ENCODE measurements around the gene FGFR3.

Gene FGFR3

GRCh38 chr4:1788254-1788973, 4.7 kb upstream of the FGFR3 start:
- no peak for DNase-seq (ENCODE audit: low read depth)

- no peak for DNase-seq (ENCODE audit: low read depth)
Measured at GRCh38 chr4:1789552-1789951, 3.5 kb upstream of the FGFR3 start.

GRCh38 chr4:1790005-1790404, 3.1 kb upstream of the FGFR3 start:
- DNase-seq (ENCODE audit: low read depth): no peak

- no peak for DNase-seq (ENCODE audit: low read depth)
Measured at GRCh38 chr4:1792158-1792831, 798 bp upstream of the FGFR3 start.

GRCh38 chr4:1793496-1793840, 375 bp downstream of the FGFR3 start:
- DNase-seq (ENCODE audit: low read depth): peak; percentile 28

GRCh38 chr4:1793940-1794808, 1.1 kb downstream of the FGFR3 start:
- DNase-seq (ENCODE audit: low read depth): no peak

- no peak for DNase-seq (ENCODE audit: low read depth)
Measured at GRCh38 chr4:1794809-1795298, 1.8 kb downstream of the FGFR3 start.

GRCh38 chr4:1795299-1796195, 2.5 kb downstream of the FGFR3 start:
- DNase-seq (ENCODE audit: low read depth): no peak

GRCh38 chr4:1796486-1797204, 3.6 kb downstream of the FGFR3 start:
- DNase-seq (ENCODE audit: low read depth): no peak

- no peak for DNase-seq (ENCODE audit: low read depth)
Measured at GRCh38 chr4:1797298-1797860, 4.3 kb downstream of the FGFR3 start.

- no peak for DNase-seq (ENCODE audit: low read depth)
Measured at GRCh38 chr4:1797861-1798579, 4.9 kb downstream of the FGFR3 start.

GRCh38 chr4:1798580-1799386, 5.7 kb downstream of the FGFR3 start:
- no peak for DNase-seq (ENCODE audit: low read depth)

GRCh38 chr4:1799387-1800375, 6.6 kb downstream of the FGFR3 start:
- no peak for DNase-seq (ENCODE audit: low read depth)

- no peak for DNase-seq (ENCODE audit: low read depth)
Measured at GRCh38 chr4:1800805-1801204, 7.7 kb downstream of the FGFR3 start.

- no peak for DNase-seq (ENCODE audit: low read depth)
Measured at GRCh38 chr4:1801286-1801958, 8.3 kb downstream of the FGFR3 start.

GRCh38 chr4:1802151-1802715, 9.1 kb downstream of the FGFR3 start:
- no peak for DNase-seq (ENCODE audit: low read depth)

Data from activated T-cell treated with anti-CD3 and anti-CD28 coated beads for 24 hours (primary cell).